Activated CD4-positive, alpha-beta T cell treated with anti-CD3 and anti-CD28 coated beads, Interleukin-2, amount 50 U/mL, for 16 hours (primary cell): ENCODE measurements around the gene INPP5D.
A peak's percentile ranks its signal among the peaks of the same experiment; 100 is the strongest.

ENCODE experiments used
- DNase-seq: peaks from one replicate; pipeline ENCODE4 v3.0.0-alpha.2; 2020

Gene INPP5D

GRCh38 chr2:233079953-233080835, 20.1 kb downstream of the INPP5D start:
- peak; percentile 59 for DNase-seq

GRCh38 chr2:233080836-233081229, 20.7 kb downstream of the INPP5D start:
- DNase-seq: no peak

GRCh38 chr2:233081232-233081730, 21.1 kb downstream of the INPP5D start:
- DNase-seq: peak; percentile 87

GRCh38 chr2:233081731-233082221, 21.6 kb downstream of the INPP5D start:
- no peak for DNase-seq

GRCh38 chr2:233082222-233082930, 22.2 kb downstream of the INPP5D start:
- DNase-seq: peak; percentile 87

GRCh38 chr2:233082931-233083755, 23.0 kb downstream of the INPP5D start:
- no peak for DNase-seq

- no peak for DNase-seq
Observed at GRCh38 chr2:233083782-233084181, 23.6 kb downstream of the INPP5D start.

GRCh38 chr2:233084488-233084887, 24.3 kb downstream of the INPP5D start:
- peak; percentile 92 for DNase-seq

- no peak for DNase-seq
Observed at GRCh38 chr2:233085037-233085838, 25.1 kb downstream of the INPP5D start.

GRCh38 chr2:233085839-233086150, 25.7 kb downstream of the INPP5D start:
- no peak for DNase-seq

- DNase-seq: no peak
Observed at GRCh38 chr2:233087713-233088112, 27.6 kb downstream of the INPP5D start.

GRCh38 chr2:233088972-233089345, 28.8 kb downstream of the INPP5D start:
- no peak for DNase-seq

GRCh38 chr2:233089851-233090250, 29.7 kb downstream of the INPP5D start:
- no peak for DNase-seq

GRCh38 chr2:233090879-233091278, 30.7 kb downstream of the INPP5D start:
- DNase-seq: no peak

- no peak for DNase-seq
Observed at GRCh38 chr2:233091595-233092375, 31.6 kb downstream of the INPP5D start.

GRCh38 chr2:233092432-233093165, 32.5 kb downstream of the INPP5D start:
- no peak for DNase-seq

- no peak for DNase-seq
Observed at GRCh38 chr2:233093166-233093448, 33.0 kb downstream of the INPP5D start.

- no peak for DNase-seq
Observed at GRCh38 chr2:233093721-233094120, 33.6 kb downstream of the INPP5D start.

- DNase-seq: no peak
Observed at GRCh38 chr2:233094614-233095013, 34.5 kb downstream of the INPP5D start.

GRCh38 chr2:233096006-233096405, 35.9 kb downstream of the INPP5D start:
- DNase-seq: no peak

- DNase-seq: no peak
Observed at GRCh38 chr2:233098618-233099017, 38.5 kb downstream of the INPP5D start.
